IPS-15b (cell line): ENCODE measurements around the gene HOXB1.
"Not testable (repeated sequence)": the region's sequence is repeated elsewhere in the genome, so short reads cannot be mapped to it uniquely, and the experiment has no call there.

Experiments used
- H3K27me3 ChIP-seq: one replicate; pipeline ENCODE4 v1.6.1; 2013; ENCODE audit warnings: low read length; ENCODE audit not compliant: control insufficient read depth, insufficient read depth
- H3K36me3 ChIP-seq: one replicate; pipeline ENCODE4 v1.6.1; 2013; ENCODE audit warnings: low read length; ENCODE audit not compliant: control insufficient read depth, insufficient read depth
- H3K4me1 ChIP-seq: one replicate; pipeline ENCODE4 v1.6.1; 2013; ENCODE audit warnings: mild to moderate bottlenecking, low read length; ENCODE audit not compliant: control insufficient read depth, insufficient read depth
- H3K4me3 ChIP-seq: one replicate; pipeline ENCODE4 v1.5.1; 2013; ENCODE audit warnings: low read depth, low read length
- H3K9ac ChIP-seq: one replicate; pipeline ENCODE4 v1.6.1; 2013; ENCODE audit warnings: low read depth, mild to moderate bottlenecking, low read length
- H3K9me3 ChIP-seq: one replicate; pipeline ENCODE4 v1.6.1; 2013; ENCODE audit warnings: mild to moderate bottlenecking, low read length; ENCODE audit not compliant: control insufficient read depth, insufficient read depth

Gene HOXB1

DNA sequence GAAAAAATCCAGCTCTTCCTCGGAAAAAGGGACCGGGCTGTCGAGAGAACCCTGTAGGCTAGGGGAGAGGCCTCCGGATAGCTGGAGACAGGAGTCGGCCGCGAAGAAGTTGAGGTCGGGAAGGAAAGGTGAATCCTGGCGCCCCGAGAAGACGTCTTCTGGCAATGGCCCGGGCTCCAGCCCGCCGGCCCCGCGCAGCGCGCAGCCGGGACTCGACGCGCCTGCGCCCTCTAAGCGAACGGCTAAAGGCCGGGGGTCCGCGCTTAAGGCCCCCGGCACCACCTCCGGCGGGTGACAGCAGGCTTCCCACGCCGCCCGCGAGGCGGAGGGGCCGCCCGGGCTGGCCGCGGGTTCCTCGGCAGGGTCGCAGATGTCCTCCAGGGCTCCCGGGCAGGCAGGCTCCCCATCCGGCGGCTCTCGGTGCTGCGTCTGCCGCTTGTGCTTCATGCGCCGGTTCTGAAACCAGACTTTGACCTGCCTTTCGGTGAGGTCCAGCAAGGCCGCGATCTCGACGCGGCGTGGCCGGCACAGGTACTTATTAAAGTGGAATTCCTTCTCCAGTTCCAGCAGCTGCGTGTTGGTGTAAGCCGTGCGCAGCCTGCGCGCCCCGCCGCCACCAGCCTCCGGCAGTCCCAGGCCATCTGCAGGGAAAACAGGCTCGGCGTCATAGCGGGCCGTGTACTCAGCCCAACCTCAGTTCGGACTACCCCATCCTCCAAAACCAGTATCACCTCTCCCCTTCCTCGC lies 12.5 kb upstream of the HOXB1 start:
- Histone ChIP-seq H3K36me3 (no peaks in the 10 kb centered on the region), H3K9me3 (no peaks in the 10 kb centered on the region), H3K9ac (no peak overlapping the region), H3K4me1 (peaks cover 33% of the 10 kb centered on the region), H3K27me3 (peaks cover 90% of the 10 kb centered on the region), H3K4me3 (peak overlapping the region; percentile 42)

DNA sequence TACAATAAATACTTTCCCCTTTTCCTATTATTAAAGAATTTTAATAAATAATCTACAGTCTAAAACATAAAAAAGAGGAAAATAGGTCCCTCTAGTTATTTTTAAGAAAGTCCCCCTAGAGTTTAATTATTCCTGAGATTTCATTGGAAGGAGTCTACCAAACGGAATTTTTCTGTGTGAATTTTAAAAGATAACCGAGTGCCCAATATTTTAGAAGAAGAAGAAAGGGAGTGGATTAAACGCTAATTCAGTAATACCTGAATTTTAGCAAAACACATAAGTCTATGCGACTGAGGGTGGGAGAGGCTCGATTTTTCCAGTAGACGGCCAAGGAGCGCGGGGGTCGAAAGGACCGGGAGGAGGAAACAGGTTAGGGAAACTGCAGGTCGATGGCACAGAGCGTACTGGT lies 11.9 kb upstream of the HOXB1 start:
- Histone ChIP-seq H3K27me3 (peaks cover 85% of the 10 kb centered on the region), H3K9ac (no peak overlapping the region), H3K4me1 (peaks cover 29% of the 10 kb centered on the region), H3K9me3 (no peaks in the 10 kb centered on the region), H3K36me3 (no peaks in the 10 kb centered on the region), H3K4me3 (peak overlapping the region; percentile 51)

DNA sequence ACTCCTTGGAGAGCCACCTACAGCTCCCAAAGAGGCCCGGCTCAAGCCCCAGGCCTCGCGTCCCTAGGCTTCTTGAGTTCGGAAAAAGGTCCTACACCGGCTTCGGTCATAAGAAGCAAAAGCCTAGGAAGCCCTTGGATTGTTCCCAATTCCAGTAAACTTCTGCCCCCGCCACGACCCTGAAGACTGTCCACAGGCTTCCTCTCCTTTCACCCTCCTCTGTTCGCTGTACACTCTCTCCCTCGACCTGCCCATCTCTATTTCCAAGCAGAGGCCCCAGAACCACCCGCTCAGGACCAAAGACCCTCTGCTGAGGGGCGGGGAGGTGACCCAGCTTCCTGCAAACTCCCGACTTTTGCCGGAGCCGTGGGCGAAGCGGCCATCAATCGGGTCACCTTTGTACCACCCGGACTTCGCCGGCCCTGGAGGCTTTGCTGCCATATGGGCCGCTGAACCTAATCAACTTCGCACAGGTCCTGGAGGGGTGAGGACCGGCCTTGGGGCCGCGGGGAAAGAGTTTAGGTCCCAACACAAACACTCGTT lies 11.4 kb upstream of the HOXB1 start:
- no peak overlapping the region for H3K9ac ChIP-seq
- H3K36me3 ChIP-seq, result no peaks in the 10 kb centered on the region
- H3K4me1 ChIP-seq, result peaks cover 24% of the 10 kb centered on the region
- H3K4me3 ChIP-seq, result peak overlapping the region; percentile 51
- no peaks in the 10 kb centered on the region for H3K9me3 ChIP-seq
- peaks cover 79% of the 10 kb centered on the region for H3K27me3 ChIP-seq

DNA sequence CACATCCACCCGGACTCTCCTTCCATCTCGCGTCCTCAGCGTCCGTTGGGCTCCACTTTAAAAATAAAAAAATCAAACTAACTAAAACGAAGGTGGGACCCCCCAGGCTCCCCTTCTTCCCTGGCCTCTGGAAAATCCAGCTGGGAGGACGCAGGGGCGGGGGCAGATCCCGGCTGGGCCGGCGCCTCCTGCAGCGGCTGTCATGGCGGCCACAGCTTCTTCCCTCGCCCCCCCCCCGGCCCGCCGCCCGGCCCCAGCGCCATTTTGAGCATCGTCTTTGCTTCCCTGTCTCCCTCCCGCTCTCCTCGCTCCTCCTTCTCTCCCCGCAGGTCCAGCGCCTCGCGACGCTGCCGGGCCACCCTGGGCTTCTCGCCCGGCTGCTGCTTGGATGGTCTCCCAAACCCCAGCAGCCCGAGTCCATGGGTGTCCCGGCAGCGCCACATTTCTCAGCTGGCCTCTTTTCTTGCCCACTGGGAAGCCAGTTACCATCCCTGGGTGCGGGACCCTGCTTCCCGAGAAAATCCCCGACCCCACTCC lies 10.8 kb upstream of the HOXB1 start:
- Histone ChIP-seq H3K9ac (no peak overlapping the region), H3K4me3 (peak overlapping the region; percentile 51), H3K9me3 (no peaks in the 10 kb centered on the region), H3K4me1 (peaks cover 19% of the 10 kb centered on the region), H3K27me3 (peaks cover 74% of the 10 kb centered on the region), H3K36me3 (no peaks in the 10 kb centered on the region)

DNA sequence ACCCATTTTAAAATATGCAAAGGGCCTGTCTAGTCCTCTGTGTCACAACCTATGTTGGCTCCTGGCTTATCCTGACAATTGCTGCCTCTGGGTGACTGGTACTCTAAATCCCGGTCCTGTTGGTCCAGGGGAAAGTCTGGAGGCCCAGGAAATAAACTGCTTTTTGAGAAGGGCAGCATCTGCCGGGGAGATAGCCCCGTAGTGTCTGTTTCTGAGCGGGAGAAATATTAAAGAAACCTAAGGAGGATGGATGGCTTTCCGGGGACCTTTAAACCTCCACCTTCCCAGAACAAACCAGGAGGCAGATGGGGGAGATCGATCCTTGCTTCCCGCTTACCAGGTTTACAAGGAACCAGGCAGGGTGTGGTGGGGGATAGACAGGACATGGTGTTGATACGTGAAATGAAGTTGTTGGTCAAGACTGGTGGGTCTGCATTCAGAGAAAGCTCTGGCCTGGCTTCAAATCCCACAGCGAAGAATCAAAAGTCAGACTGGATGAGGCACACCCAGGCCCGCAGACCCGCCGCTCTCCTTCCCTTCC lies 10.3 kb upstream of the HOXB1 start:
- no peaks in the 10 kb centered on the region for H3K9me3 ChIP-seq
- H3K4me1 ChIP-seq, result peaks cover 16% of the 10 kb centered on the region
- H3K9ac ChIP-seq, result no peak overlapping the region
- H3K27me3 ChIP-seq, result peaks cover 69% of the 10 kb centered on the region
- no peaks in the 10 kb centered on the region for H3K36me3 ChIP-seq
- peak overlapping the region; percentile 51 for H3K4me3 ChIP-seq

DNA sequence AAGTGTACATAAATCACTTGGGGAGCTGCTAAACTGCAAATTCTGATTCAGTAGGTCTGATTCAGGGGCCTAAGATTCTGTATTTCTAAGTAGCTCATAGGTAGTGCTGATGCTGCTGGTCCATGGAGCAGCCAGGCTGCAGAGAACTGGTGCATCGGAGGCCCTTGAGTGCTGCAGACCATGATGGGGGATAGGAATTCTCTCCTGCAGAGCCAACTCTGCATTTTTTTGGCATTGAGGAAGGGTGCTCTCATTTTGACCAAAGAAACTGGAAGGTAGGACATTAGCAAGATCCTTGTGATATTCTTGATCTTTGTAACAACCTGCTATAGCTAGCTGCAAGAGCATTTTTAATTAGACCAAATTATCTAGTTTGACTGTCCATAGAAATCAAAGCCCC lies 9.4 kb upstream of the HOXB1 start:
- Histone ChIP-seq H3K27me3 (peaks cover 60% of the 10 kb centered on the region), H3K9ac (no peak overlapping the region), H3K4me1 (peaks cover 13% of the 10 kb centered on the region), H3K36me3 (no peaks in the 10 kb centered on the region), H3K9me3 (no peaks in the 10 kb centered on the region), H3K4me3 (no peak overlapping the region)

DNA sequence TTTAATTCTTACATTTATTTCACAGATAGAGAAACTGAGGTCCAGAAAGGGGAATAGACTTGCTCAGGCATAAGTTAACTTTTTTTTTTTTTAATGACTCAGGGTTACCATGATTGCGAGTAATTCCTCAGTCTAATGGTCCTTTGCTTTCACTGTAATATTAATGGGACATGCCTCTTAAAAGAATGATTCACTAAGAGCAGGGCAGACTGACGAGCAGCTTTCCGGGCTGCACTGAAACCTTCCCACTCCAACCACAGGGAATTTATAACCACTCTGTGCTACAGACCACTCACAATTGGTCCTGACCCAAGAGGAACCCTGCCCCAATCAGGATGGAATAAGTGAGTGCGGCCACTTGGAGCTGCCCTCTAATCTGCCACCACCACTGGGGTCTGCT lies 8.4 kb upstream of the HOXB1 start:
- Histone ChIP-seq H3K27me3 (peaks cover 58% of the 10 kb centered on the region), H3K4me1 (peaks cover 12% of the 10 kb centered on the region), H3K36me3 (no peaks in the 10 kb centered on the region), H3K9ac (no peak overlapping the region), H3K9me3 (no peaks in the 10 kb centered on the region), H3K4me3 (no peak overlapping the region)

DNA sequence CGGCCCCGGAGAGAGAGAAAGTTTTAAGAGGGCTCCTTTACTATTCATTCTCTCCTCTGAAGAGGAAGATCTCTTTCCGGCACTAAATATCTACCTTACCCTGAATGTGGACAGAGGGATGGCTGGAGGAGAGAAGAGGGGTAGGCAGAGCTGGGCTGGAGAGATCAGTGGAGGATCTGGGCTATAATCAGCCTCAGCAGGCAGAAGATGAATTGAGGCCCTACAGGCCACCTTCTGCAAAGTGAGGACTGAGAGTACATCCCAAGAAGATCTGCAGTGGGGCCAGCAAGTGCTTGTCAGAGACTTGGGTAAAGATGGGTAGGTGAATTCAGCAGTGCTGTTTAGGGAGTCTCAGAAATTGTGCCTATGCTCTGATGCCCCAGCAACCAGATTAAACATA lies 6.5 kb upstream of the HOXB1 start:
- Histone ChIP-seq H3K36me3 (no peaks in the 10 kb centered on the region), H3K4me3 (no peak overlapping the region), H3K4me1 (peaks cover 8% of the 10 kb centered on the region), H3K27me3 (peaks cover 56% of the 10 kb centered on the region), H3K9me3 (no peaks in the 10 kb centered on the region), H3K9ac (no peak overlapping the region)

DNA sequence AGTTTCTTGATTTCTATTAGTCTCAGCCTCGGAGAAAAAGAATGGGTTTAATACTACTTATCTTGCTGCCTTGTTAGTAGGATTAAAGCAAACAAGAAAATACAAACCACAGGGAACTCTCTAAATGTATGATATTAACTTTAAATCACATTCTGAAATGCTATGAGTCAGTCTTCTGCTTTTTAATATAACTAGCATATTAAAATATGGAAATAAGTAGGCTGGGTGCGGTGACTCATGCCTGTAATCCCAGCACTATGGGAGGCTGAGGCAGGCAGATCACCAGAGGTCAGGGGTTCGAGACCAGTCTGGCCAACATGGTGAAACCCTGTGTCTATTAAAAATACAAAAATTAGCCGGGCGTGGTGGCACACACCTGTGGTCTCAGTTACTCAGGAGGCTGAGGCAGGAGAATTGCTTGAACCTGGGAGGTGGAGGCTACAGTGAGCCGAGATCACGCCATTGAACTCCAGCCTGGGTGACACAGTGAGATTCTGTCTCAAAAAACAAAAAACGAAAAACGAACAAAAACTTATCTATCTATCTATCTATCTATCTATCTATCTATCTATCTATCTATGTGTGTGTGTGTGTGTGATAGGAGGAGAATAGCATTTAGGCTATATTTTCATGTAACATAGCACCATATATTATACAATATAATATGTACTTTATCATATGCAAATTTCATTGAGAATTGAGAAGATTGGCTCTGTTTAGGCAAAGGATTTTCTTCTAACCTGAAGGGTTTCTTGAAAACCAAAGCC lies 5.2 kb upstream of the HOXB1 start:
- not testable (repeated sequence) for H3K9ac ChIP-seq, H3K9me3 ChIP-seq, H3K36me3 ChIP-seq, H3K4me3 ChIP-seq
- peaks cover 18% of the 10 kb centered on the region for H3K4me1 ChIP-seq
- H3K27me3 ChIP-seq, result peaks cover 58% of the 10 kb centered on the region

DNA sequence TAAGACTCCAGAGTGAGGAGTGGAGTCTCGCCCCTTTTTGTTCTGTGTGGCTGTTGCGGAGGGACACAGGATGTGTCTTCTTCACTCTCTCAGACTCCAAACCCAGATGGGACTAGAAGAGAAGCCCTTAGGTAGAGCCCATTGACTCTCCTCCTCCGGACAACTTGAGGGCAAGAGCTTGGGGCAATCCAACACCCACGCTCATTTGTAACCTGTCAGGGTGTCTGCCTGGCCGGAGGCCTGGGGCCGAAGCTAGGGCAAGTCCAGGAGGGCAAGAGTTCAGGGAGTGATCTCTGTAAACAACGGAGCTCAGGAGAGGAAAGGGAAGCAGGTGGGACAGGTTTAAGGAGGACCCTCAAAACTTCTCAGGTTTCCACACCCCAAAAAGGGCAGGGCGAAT lies 1.4 kb upstream of the HOXB1 start:
- Histone ChIP-seq H3K9ac (no peak overlapping the region), H3K4me3 (no peak overlapping the region), H3K9me3 (no peaks in the 10 kb centered on the region)

DNA sequence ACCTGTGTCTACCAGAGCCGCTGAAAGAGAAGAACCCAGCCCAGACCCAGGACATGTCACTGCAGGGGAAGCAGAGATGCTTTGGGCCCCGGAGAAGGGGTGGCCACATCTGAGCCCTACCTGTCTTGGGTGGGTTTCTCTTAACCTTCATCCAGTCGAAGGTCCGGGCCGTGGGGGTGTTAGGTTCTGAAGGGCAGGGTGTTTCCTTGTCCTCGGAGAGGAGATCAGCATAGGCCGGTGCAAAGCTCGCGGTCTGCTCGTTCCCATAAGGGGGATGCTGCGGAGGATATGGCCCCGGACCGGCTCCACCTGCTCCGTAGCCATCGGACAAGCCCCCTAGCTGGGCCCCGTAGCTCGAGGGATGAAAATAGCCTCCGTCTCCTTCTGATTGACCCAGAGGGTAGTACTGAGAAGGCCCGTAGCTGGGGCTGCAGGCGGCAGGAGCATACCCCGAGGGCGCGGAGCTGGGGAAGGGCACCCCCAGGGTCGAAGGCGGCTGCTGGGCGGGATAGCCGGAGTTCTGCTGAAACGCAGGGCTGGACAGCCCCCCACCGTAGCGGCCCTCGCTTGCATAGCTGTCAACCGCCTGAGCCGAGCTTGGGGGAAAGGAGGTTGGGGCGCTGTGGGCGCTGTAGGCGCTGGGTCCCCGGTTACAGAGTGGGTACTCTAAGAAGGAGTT lies 464 bp downstream of the HOXB1 start:
- Histone ChIP-seq H3K27me3 (peaks cover 86% of the 10 kb centered on the region), H3K4me3 (peak overlapping the region; percentile 46), H3K9me3 (no peaks in the 10 kb centered on the region), H3K36me3 (no peaks in the 10 kb centered on the region), H3K9ac (no peak overlapping the region), H3K4me1 (peaks cover 23% of the 10 kb centered on the region)

More for the DNA sequence above, 1.4 kb upstream of the HOXB1 start:
- H3K27me3 ChIP-seq, result peaks cover 72% of the 10 kb centered on the region
- no peaks in the 10 kb centered on the region for H3K36me3 ChIP-seq
- H3K4me1 ChIP-seq, result peaks cover 23% of the 10 kb centered on the region
